Skeletal muscle tissue (tissue), 4 donors: ENCODE results near the gene PAFAH1B2. TPM values are rescaled to one million over a fixed set of nuclear protein-coding genes. Genes with fewer than 3 reads are reported as not detected.
"Not testable (repeated sequence)": the region's sequence is repeated elsewhere in the genome, so short reads cannot be mapped to it uniquely, and the experiment has no call there.

ENCODE experiments used
- H3K27ac ChIP-seq: one replicate; pipeline ENCODE4 v1.7.0; 2013; ENCODE audit warnings: mild to moderate bottlenecking, low read depth, low read length, inconsistent platforms
- H3K27me3 ChIP-seq, 3 donors: one replicate each; pipeline ENCODE4 v1.7.0; 2013; ENCODE audit warnings: low read length in 3 of 3; ENCODE audit not compliant: control insufficient read depth in 3 of 3, insufficient read depth in 3 of 3
- H3K36me3 ChIP-seq, 3 donors: one replicate each; pipeline ENCODE4 v1.7.0; 2013; ENCODE audit warnings: low read length in 3 of 3; ENCODE audit not compliant: control insufficient read depth in 3 of 3, insufficient read depth in 3 of 3
- H3K4me1 ChIP-seq, 3 donors: one replicate each; pipeline ENCODE4 v1.7.0; 2013; ENCODE audit warnings: low read length in 3 of 3, mild to moderate bottlenecking in 3 of 3; ENCODE audit not compliant: control insufficient read depth in 3 of 3, insufficient read depth in 3 of 3
- H3K4me3 ChIP-seq, 3 donors: one replicate each; pipeline ENCODE4 v1.7.0; 2013; ENCODE audit warnings: low read length in 3 of 3
- H3K9ac ChIP-seq, 3 donors: one replicate each; pipeline ENCODE4 v1.7.0; 2013; ENCODE audit warnings: low read length in 3 of 3, mild to moderate bottlenecking in 3 of 3, moderate library complexity in 2 of 3, low read depth in 1 of 3
- H3K9me3 ChIP-seq, 3 donors: one replicate each; pipeline ENCODE4 v1.7.0; 2013; ENCODE audit warnings: low read length in 3 of 3; ENCODE audit not compliant: control insufficient read depth in 3 of 3
- total RNA-seq: library from RNA; depleted of rRNA; stranded (reverse); fragments of >200 nt; gene quantifications from one replicate; pipeline ENCODE4 v1.2.3, GENCODE V29; 2014
- donor health status: Osteomylitis.

The PAFAH1B2 gene
- total RNA-seq, 1 donor from 2014 or later: 75.2 TPM

GRCh38 chr11:117100556-117100955, 43.5 kb upstream of the PAFAH1B2 start:
- Histone ChIP-seq H3K27ac (no peak overlapping the region), H3K4me1 (peaks cover 24 to 26% (median 25%) of the 10 kb centered on the region in 3 donors), H3K36me3 (no peaks in the 10 kb centered on the region), H3K9ac (no peak overlapping the region), H3K4me3 (no peak overlapping the region), H3K27me3 (no peaks in the 10 kb centered on the region), H3K9me3 (no peaks in the 10 kb centered on the region)

GRCh38 chr11:117107701-117108590, 36.1 kb upstream of the PAFAH1B2 start:
- Histone ChIP-seq H3K27me3 (no peaks in the 10 kb centered on the region), H3K27ac (no peak overlapping the region), H3K9me3 (no peaks in the 10 kb centered on the region), H3K4me3 (no peak overlapping the region), H3K9ac (no peak overlapping the region), H3K4me1 (peaks cover 4 to 7% (median 6%) of the 10 kb centered on the region in 3 donors), H3K36me3 (no peaks in the 10 kb centered on the region)

GRCh38 chr11:117110294-117110950, 33.7 kb upstream of the PAFAH1B2 start:
- no peak overlapping the region for H3K27ac ChIP-seq
- H3K27me3 ChIP-seq: no peaks in the 10 kb centered on the region
- peaks cover 4 to 7% (median 6%) of the 10 kb centered on the region in 3 donors for H3K4me1 ChIP-seq
- no peak overlapping the region for H3K4me3 ChIP-seq
- H3K36me3 ChIP-seq: no peaks in the 10 kb centered on the region
- no peak overlapping the region for H3K9ac ChIP-seq
- no peaks in the 10 kb centered on the region for H3K9me3 ChIP-seq

- not testable (repeated sequence) for H3K9me3 ChIP-seq, H3K4me1 ChIP-seq, H3K27me3 ChIP-seq, H3K27ac ChIP-seq, H3K36me3 ChIP-seq, H3K4me3 ChIP-seq, H3K9ac ChIP-seq
Observed at GRCh38 chr11:117112497-117112896, 31.6 kb upstream of the PAFAH1B2 start.

GRCh38 chr11:117112939-117113338, 31.1 kb upstream of the PAFAH1B2 start:
- H3K27ac ChIP-seq, H3K9me3 ChIP-seq, H3K4me1 ChIP-seq, H3K9ac ChIP-seq, H3K36me3 ChIP-seq, H3K4me3 ChIP-seq, H3K27me3 ChIP-seq: not testable (repeated sequence)

GRCh38 chr11:117117681-117118080, 26.4 kb upstream of the PAFAH1B2 start:
- no peaks in the 10 kb centered on the region for H3K36me3 ChIP-seq
- H3K27ac ChIP-seq: no peak overlapping the region
- no peaks in the 10 kb centered on the region for H3K4me1 ChIP-seq
- H3K4me3 ChIP-seq: no peak overlapping the region
- no peaks in the 10 kb centered on the region for H3K27me3 ChIP-seq
- no peaks in the 10 kb centered on the region for H3K9me3 ChIP-seq
- no peak overlapping the region for H3K9ac ChIP-seq

- Histone ChIP-seq H3K9ac (no peak overlapping the region), H3K36me3 (no peaks in the 10 kb centered on the region), H3K4me3 (no peak overlapping the region), H3K4me1 (no peaks in the 10 kb centered on the region), H3K27me3 (no peaks in the 10 kb centered on the region), H3K27ac (no peak overlapping the region), H3K9me3 (no peaks in the 10 kb centered on the region)
Observed at GRCh38 chr11:117121176-117121575, 22.9 kb upstream of the PAFAH1B2 start.

GRCh38 chr11:117122556-117122955, 21.5 kb upstream of the PAFAH1B2 start:
- H3K4me1 ChIP-seq: no peaks in the 10 kb centered on the region
- no peak overlapping the region for H3K9ac ChIP-seq
- H3K27ac ChIP-seq: no peak overlapping the region
- H3K27me3 ChIP-seq: no peaks in the 10 kb centered on the region
- H3K36me3 ChIP-seq: no peaks in the 10 kb centered on the region
- no peak overlapping the region for H3K4me3 ChIP-seq
- no peaks in the 10 kb centered on the region for H3K9me3 ChIP-seq

- no peak overlapping the region for H3K4me3 ChIP-seq
- H3K27ac ChIP-seq: no peak overlapping the region
- H3K9me3 ChIP-seq: no peaks in the 10 kb centered on the region
- no peaks in the 10 kb centered on the region for H3K4me1 ChIP-seq
- H3K27me3 ChIP-seq: peaks cover 0 to 3% (median 0%) of the 10 kb centered on the region in 3 donors
- no peaks in the 10 kb centered on the region for H3K36me3 ChIP-seq
- no peak overlapping the region for H3K9ac ChIP-seq
Observed at GRCh38 chr11:117126223-117126965, 17.7 kb upstream of the PAFAH1B2 start.
